Measurements from ENCODE around the gene TUBB4B.
A peak's percentile ranks its signal among the peaks of the same experiment; 100 is the strongest.

Gene TUBB4B

GRCh38 chr9:137224830-137225694 is 16.0 kb upstream of the TUBB4B start, which contains the start of gene CYSRT1:
CYSRT1 (plus strand) TSS chr9:137225174; CDS start chr9:137225622, 448 bp downstream.
- peak within 1 kb of the TSS; percentile 81 for H3K4me3 ChIP-seq (ENCODE audit: low read depth, low read length)

DNA sequence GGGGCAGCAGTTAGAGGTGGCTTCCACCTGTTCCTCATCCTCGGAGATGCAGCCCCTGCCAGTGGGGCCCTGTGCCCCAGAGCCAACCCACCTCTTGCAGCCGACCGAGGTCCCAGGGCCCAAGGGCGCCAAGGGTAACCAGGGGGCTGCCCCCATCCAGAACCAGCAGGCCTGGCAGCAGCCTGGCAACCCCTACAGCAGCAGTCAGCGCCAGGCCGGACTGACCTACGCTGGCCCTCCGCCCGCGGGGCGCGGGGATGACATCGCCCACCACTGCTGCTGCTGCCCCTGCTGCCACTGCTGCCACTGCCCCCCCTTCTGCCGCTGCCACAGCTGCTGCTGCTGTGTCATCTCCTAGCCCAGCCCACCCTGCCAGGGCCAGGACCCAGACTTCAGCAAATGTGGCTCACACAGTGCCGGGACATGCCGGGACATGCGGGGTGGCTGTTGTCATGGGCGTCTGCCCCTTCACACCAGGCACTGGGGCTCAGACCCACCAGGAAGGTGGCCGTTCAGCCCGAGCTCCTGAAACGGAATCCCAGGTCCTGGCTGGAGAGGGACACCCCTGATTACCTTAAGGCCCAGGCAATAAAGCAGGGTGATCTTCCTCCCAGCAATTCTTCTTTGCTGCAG is 15.3 kb upstream of the TUBB4B start:
- H3K4me3 ChIP-seq (ENCODE audit: low read depth, low read length), result no peak overlapping the region

DNA sequence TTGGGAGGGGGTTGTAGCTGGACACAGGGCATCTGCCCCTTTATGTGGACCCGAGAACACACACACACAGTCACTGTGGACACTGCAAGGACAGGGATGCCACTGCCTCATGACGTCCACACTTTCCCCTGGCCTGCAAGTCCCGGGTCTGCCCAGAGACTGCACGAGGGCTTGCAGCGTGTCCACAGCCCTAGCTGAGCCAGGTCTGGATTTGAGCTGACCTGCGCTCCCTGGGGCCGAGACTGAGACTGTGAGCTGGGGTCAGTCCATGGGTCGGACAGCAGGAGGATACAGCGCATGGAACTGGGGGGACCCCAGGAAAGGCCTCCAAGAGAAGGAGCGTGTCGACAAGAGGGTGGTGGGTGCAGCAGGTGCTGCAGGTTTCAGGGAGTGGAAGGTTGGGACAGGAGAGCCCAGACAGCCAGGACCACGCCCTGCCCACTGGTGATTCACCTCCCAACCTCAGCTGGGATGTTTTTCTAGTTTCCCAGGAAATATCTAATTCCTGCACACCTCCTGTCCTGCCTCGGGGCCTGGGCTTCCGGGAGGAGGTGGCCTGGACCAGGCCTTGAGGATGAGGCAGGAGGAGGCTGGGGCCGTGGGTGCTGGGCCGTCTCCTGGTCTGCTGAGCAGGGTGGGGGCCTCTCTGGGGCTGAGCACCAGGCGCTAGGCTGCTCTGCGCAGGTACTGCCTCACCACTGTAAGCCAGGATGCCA is 14.6 kb upstream of the TUBB4B start:
- no peak overlapping the region for H3K4me3 ChIP-seq (ENCODE audit: low read depth, low read length)

DNA sequence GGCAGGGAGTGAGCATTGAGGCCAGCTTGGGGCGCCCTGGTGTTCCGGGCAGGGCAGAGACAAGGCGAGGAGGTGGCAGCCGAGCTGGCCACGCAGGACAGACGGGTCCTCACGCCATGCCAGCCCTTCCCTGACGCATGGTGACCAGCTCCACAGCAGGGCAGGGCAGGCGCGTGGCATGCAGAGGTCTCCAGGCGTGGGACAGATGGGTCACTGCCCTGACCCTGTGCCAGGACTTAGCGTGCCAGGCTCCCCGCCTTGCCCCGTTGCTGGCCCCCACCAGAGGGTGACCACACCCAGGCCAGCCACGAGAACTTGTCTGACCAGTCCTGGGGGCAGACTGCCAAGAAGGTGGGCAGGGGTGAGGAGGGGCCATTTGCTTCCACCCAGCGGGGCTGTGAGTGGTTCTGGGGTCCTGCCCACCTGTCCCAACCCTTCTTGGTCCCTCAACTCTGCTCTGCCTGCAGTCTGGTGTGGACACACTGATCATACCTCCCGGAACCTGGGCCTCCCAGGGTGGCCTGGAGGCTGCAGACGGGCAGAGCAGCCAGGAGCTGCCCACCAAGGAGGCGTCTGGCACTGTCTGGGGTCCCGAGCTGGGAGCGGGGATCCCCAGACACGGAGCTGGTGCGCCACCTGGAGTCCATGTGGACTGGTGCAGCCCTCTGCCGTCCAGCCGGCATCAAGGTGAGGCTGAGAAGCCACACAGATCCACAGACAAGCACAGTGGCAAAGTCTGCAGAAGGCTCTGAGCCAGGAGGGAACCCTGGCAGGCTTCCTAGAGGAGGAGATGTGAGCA is 13.8 kb upstream of the TUBB4B start, which contains the start of gene RNF224:
RNF224 (plus strand) TSS at position 449 of the 799 bp plus-strand sequence. CDS start 834 bp downstream, outside the sequence.
- H3K4me3 ChIP-seq (ENCODE audit: low read depth, low read length), result no peak within 1 kb of the TSS

- H3K4me3 ChIP-seq (ENCODE audit: low read depth, low read length), result no peak overlapping the region
These were observed 13.1 kb upstream of the TUBB4B start for GRCh38 chr9:137227853-137228505.

GRCh38 chr9:137228506-137228967 is 12.6 kb upstream of the TUBB4B start:
- no peak overlapping the region for H3K4me3 ChIP-seq (ENCODE audit: low read depth, low read length)

DNA sequence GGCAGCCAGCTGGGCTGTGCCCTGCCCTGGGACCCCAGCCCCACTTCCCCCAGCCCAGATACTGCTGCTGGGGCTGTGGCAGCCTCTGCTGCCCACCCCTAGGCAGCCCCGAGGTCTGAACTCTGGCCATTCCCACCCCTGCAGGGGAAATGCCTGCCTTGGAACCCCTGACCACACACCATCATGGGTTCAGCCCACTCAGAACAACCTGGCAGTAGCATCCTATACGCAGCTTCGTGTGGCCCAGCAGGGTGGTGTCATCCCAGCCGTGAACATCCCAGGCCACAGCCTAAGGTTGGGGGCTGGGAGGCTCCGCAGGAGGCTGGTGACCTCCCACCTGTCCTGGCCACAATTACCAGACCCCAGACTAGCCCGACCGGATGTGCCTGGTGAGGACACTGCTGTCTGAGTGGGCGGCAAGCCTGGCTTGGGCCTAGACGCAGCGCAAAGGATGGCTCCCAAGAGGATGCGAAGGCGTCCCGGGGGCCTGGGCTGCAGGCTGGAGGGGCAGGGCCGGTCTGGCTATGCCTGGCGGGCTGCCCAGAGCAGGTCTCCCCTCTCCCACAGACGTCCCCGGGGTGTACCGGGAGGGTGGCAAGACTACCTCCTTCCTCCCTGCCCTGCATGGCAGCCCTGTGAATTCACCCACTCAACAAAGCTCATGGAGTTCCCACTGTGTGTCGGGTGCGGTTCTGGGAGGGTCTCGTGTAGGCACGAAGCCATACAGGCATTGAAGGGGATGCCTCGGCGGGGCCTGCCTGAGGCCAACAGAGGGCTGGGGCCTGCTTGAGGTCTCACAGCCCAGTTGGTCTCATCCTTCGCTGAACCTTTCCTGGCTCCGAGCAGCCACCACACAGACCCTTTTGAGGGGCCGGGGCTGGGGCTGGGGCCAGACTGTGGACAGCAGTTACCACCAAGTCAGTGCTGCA is 11.9 kb upstream of the TUBB4B start:
- H3K4me3 ChIP-seq (ENCODE audit: low read depth, low read length), result no peak overlapping the region

DNA sequence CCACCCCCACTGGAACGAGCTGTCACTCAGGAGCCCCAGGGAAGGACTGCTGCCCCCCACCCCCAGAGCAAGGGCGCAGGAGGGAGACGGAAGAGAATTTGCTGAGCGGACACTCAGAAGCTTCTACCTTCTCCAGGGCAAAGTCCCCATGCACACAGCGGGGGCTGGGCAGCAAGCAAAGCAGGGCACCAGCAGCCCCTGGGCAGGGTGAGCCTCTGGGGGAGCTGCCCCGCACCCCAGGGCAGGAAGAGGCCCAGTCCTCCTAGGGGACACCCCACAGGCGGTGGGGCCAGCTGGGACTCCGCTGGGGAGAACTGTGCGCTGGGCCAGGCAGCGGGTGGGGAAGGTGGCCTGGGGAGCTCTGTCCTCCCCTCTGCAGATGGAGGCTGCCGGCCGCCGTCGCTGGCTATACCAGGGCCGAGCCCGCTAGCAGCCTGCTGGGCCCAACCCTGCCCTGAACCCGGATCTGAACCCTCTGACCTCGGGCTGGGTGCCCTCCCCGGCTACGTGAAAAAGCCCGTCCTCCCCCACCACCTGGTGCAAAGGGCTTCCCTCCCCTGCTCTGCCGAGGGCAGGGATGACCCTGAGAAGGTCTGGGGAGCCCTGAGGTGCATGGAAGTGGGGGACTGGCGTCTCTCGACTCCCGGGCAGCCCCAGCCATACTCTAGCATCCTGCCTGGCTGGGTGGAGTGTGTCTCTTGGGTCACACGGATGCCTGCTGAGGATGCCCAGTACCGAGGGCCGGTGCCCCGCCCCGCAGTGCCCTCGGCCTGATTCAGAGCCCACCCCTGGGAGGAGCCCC is 11.0 kb upstream of the TUBB4B start:
- no peak overlapping the region for H3K4me3 ChIP-seq (ENCODE audit: low read depth, low read length)

DNA sequence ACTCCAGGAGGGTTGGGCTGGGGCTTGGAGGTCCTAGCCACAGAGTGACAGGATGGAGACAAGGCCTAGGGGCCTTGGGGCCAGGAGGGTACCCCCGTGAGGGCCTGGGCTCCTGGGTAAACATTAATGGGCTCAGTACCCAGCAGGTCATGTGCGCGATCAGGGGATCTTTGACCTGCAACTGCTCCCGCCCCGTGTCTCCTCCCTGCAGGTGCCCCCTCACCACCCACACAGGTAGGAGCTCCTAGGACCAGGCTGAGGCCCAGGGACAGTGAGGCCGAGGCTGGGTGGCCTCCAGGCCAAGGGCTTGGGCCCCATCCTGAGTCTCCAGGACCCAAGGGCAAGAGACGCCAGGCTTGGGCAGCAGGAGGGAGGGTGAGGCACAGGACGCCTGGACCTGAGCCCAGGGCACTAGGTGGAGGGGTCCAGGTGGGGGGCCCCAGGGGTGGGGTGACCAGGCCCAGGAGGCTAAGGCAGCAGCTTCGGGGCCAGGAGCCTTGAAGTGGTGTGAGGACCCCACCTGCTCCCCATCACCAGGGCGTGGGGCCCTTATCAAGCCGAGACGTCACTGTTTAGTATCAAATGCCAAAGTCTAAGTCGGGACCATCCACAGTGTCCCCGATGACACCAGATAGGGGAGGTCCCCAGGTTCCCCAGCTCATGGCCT is 10.2 kb upstream of the TUBB4B start, which contains the start of gene SLC34A3:
SLC34A3 (plus strand) TSS at position 197 of the 667 bp plus-strand sequence. CDS start 802 bp downstream, outside the sequence.
- H3K4me3 ChIP-seq (ENCODE audit: low read depth, low read length), result no peak within 1 kb of the TSS

GRCh38 chr9:137231372-137232039 is 9.6 kb upstream of the TUBB4B start:
- no peak overlapping the region for H3K4me3 ChIP-seq (ENCODE audit: low read depth, low read length)

- H3K4me3 ChIP-seq (ENCODE audit: low read depth, low read length), result no peak overlapping the region
These were observed 9.0 kb upstream of the TUBB4B start for GRCh38 chr9:137232101-137232500.

DNA sequence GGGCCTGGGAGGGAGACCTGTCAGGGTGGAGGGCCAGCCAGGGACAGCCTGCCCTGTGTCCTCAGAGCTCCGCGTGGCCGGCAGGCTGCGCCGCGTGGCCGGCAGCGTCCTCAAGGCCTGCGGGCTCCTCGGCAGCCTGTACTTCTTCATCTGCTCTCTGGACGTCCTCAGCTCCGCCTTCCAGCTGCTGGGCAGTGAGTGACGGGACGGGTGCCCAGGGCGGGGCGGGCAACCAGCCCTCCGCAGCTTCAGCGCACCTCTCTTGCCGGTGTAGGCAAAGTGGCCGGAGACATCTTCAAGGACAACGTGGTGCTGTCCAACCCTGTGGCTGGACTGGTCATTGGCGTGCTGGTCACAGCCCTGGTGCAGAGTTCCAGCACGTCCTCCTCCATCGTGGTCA is 8.6 kb upstream of the TUBB4B start:
- H3K4me3 ChIP-seq (ENCODE audit: low read depth, low read length), result no peak overlapping the region

DNA sequence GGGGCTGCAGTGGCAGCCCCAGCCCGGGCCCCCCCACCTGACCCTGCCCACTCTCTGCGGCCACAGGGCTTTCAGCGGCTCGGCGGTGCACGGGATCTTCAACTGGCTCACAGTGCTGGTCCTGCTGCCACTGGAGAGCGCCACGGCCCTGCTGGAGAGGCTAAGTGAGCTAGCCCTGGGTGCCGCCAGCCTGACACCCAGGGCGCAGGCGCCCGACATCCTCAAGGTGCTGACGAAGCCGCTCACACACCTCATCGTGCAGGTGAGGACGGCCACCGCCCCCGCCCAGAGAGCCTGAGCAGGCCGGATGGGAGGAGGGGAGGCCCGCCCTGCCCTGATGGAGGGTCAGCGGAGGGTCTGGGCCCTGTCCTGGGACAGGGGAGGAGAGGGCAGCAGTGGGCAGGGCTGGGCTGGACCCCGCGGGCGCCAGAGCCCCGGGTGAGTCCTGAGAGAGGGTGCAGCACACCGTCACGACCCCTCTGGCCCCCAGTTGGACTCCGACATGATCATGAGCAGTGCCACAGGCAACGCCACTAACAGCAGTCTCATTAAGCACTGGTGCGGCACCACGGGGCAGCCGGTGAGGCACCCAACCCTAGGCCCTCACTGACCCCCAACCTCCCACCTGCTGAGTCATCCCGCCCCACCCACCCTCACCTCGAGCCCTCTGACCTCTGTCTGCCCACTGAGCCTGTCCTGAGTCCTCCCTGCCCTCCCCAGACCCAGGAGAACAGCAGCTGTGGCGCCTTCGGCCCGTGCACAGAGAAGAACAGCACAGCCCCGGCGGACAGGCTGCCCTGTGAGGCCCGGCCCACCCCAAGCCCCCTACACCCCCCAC is 7.7 kb upstream of the TUBB4B start:
- no peak overlapping the region for H3K4me3 ChIP-seq (ENCODE audit: low read depth, low read length)

DNA sequence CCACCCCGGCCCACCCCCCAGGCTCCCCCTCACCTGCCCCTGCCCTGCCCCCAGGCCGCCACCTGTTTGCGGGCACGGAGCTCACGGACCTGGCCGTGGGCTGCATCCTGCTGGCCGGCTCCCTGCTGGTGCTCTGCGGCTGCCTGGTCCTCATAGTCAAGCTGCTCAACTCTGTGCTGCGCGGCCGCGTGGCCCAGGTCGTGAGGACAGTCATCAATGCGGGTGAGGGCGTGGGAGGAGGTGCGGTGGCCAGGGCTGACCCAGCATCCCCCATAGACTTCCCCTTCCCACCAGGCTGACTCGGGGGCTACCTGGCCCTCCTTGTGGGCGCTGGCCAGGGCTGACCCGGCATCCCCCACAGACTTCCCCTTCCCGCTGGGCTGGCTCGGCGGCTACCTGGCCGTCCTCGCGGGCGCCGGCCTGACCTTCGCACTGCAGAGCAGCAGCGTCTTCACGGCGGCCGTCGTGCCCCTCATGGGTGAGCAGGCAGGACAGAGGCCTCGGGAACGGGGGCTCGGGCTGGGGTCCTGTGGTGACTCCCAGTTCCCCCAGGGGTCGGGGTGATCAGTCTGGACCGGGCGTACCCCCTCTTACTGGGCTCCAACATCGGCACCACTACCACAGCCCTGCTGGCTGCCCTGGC is 6.9 kb upstream of the TUBB4B start:
- H3K4me3 ChIP-seq (ENCODE audit: low read depth, low read length), result no peak overlapping the region

GRCh38 chr9:137234758-137235423 is 6.2 kb upstream of the TUBB4B start:
- no peak overlapping the region for H3K4me3 ChIP-seq (ENCODE audit: low read depth, low read length)

Data from iPS-11a (cell line).